ENCODE data around the gene AIFM3. TPM values are rescaled to one million over a fixed set of nuclear protein-coding genes. Genes with fewer than 3 reads are reported as not detected.

The AIFM3 gene
- total and polyA plus RNA-seq, 4 donors, result 0.38 to 1.1 (median 0.63) TPM

- TF ChIP-seq JUND (IDR thresholded peaks at IDR 0.05) (no peak), HNF4G (IDR thresholded peaks at IDR 0.05) (no peak), TAF1 (conservative IDR thresholded peaks at IDR 0.05) (no peak), RXRA (IDR thresholded peaks at IDR 0.05) (no peak), ZBTB33 (IDR thresholded peaks at IDR 0.05) (no peak), GABPA (IDR thresholded peaks at IDR 0.05 in 1 of 2, conservative IDR thresholded peaks at IDR 0.05 in 1 of 2) (no peak), REST (IDR thresholded peaks at IDR 0.05) (no peak), HNF4A (conservative IDR thresholded peaks at IDR 0.05) (no peak), ATF3 (IDR thresholded peaks at IDR 0.05) (no peak), CTCF (IDR thresholded peaks at IDR 0.05; ENCODE audit: low read depth, low read length, missing input control) (no peak), FOXA1 (IDR thresholded peaks at IDR 0.05) (no peak), FOXA2 (IDR thresholded peaks at IDR 0.05) (no peak), EGR1 (IDR thresholded peaks at IDR 0.05; ENCODE audit: low read depth in 2 of 2) (no peak), MAX (IDR thresholded peaks at IDR 0.05) (no peak)
- H3K27me3 ChIP-seq (ENCODE audit: control insufficient read depth in 4 of 4, insufficient read depth in 4 of 4, low read length in 3 of 4), result no peaks in the 10 kb centered on the region
- no peak for DNase-seq (ENCODE audit: low spot score)
- 89% methylated on average over 16 of the region's 16 CpGs for WGBS
- no peaks in the 10 kb centered on the region for H3K9me3 ChIP-seq (ENCODE audit: control insufficient read depth in 4 of 4, low read length in 3 of 4)
- no peak overlapping the region for H3K9ac ChIP-seq (ENCODE audit: low read depth in 1 of 2, low read length in 2 of 2)
- H3K4me1 ChIP-seq (ENCODE audit: control insufficient read depth in 4 of 4, insufficient read depth in 4 of 4, low read length in 3 of 4), result peaks cover 0 to 3% (median 1%) of the 10 kb centered on the region in 4 donors
- no peak overlapping the region for H3K4me3 ChIP-seq (ENCODE audit: low read depth in 1 of 3, low read length in 3 of 3)
- H3K36me3 ChIP-seq (ENCODE audit: control insufficient read depth in 4 of 4, insufficient read depth in 3 of 4, low read depth in 1 of 4, low read length in 3 of 4), result no peaks in the 10 kb centered on the region
- H3K27ac ChIP-seq (ENCODE audit: low read depth in 1 of 2, low read length in 2 of 2), result no peak overlapping the region
Observed at GRCh38 chr22:20974336-20974955, 7.4 kb downstream of the AIFM3 start.

Data from liver (tissue), 9 donors.